SK-N-SH (cell line): Measurements from ENCODE around the gene METRNL. TPM values are rescaled to one million over a fixed set of nuclear protein-coding genes. Genes with fewer than 3 reads are reported as not detected.
A peak's percentile ranks its signal among the peaks of the same experiment; 100 is the strongest.

ENCODE experiments used
- CTCF ChIA-PET: fragments of 300-600, 350-600 bp; formaldehyde crosslinking; extraction: SDS; loops from one replicate; lab custom pipeline; 2021; lab: Yijun Ruan, JAX
- POLR2A ChIA-PET: fragments of 350-600 bp; sonication (Branson Sonifier 250); formaldehyde crosslinking; extraction: SDS; loops from one replicate; lab custom pipeline; 2020; ENCODE audit warnings: antibody characterized with exemption, inconsistent platforms; lab: Yijun Ruan, JAX
- DNase-seq: peaks from one replicate; pipeline ENCODE4 v3.0.0; 2012
- H2AFZ ChIP-seq: fragments of 200-600 bp; sonication (generic); 2 replicates; pipeline ENCODE4 v1.8.1; 2016; ENCODE audit warnings: antibody characterized with exemption, mild to moderate bottlenecking, low read depth
- H3F3A ChIP-seq: fragments of 200-600 bp; sonication (generic); replicated peaks from 2 replicates; pipeline ENCODE3; 2016; ENCODE audit warnings: antibody characterized with exemption, mild to moderate bottlenecking; ENCODE audit not compliant: insufficient read depth
- H3K27ac ChIP-seq, 2 experiments: fragments of 200-500 bp in 1 of 2; fragments of 200-600 bp in 1 of 2; sonication (Bioruptor generic) in 1 of 2; sonication (generic), shearing (Covaris generic) in 1 of 2; 2 replicates each; pipeline versions ENCODE4 v1.5.1 to v1.6.1; 2014 to 2016; ENCODE audit warnings: low read depth in 2 of 2, inconsistent platforms in 1 of 2, low read length in 1 of 2, mild to moderate bottlenecking in 1 of 2, mixed read lengths in 1 of 2
- H3K27me3 ChIP-seq: fragments of 200-600 bp; sonication (generic), shearing (Covaris generic); 2 replicates; pipeline ENCODE4 v1.6.1; 2016; ENCODE audit warnings: mixed run types; ENCODE audit not compliant: insufficient read depth
- H3K36me3 ChIP-seq, 2 experiments: fragments of 200-500 bp in 1 of 2; fragments of 200-600 bp in 1 of 2; sonication (Bioruptor generic) in 1 of 2; sonication (generic) in 1 of 2; replicated peaks in 1 of 2; 2 replicates each; pipeline versions ENCODE3 to v1.5.1; 2014 to 2016; ENCODE audit warnings: low read length in 1 of 2, mild to moderate bottlenecking in 1 of 2; ENCODE audit not compliant: insufficient read depth in 2 of 2, control insufficient read depth in 1 of 2
- H3K4me1 ChIP-seq, 2 experiments: fragments of 200-500 bp in 1 of 2; fragments of 200-600 bp in 1 of 2; sonication (Bioruptor generic) in 1 of 2; sonication (generic), shearing (Covaris generic) in 1 of 2; 2 replicates each; pipeline versions ENCODE4 v1.5.1 to v1.6.1; 2014 to 2016; ENCODE audit warnings: low read depth in 1 of 2, low read length in 1 of 2, mixed run types in 1 of 2; ENCODE audit not compliant: insufficient read depth in 2 of 2, control insufficient read depth in 1 of 2
- H3K4me2 ChIP-seq: fragments of 200-600 bp; sonication (generic), shearing (Covaris generic); 2 replicates; pipeline ENCODE4 v1.6.1; 2017; ENCODE audit warnings: mixed run types
- H3K4me3 ChIP-seq, 2 experiments: fragments of 200-500 bp in 1 of 2; fragments of 200-600 bp in 1 of 2; sonication (Bioruptor generic) in 1 of 2; sonication (generic), shearing (Covaris generic) in 1 of 2; 2 replicates each; pipeline versions ENCODE4 v1.5.1 to v1.8.1; 2014 to 2016; ENCODE audit warnings: low read depth in 2 of 2, inconsistent platforms in 1 of 2, low read length in 1 of 2, mild to moderate bottlenecking in 1 of 2, mixed read lengths in 1 of 2, moderate library complexity in 1 of 2
- H3K79me2 ChIP-seq: fragments of 200-600 bp; sonication (generic); 2 replicates; pipeline ENCODE4 v1.8.1; 2017; ENCODE audit warnings: mild to moderate bottlenecking; ENCODE audit not compliant: insufficient read depth
- H3K9ac ChIP-seq: fragments of 200-600 bp; sonication (generic); 2 replicates; pipeline ENCODE4 v1.6.1; 2017; ENCODE audit warnings: mixed run types
- H3K9me2 ChIP-seq: fragments of 200-600 bp; sonication (generic); 2 replicates; pipeline ENCODE4 v1.6.1; 2017; ENCODE audit warnings: mixed run types
- H3K9me3 ChIP-seq: fragments of 200-600 bp; sonication (generic); 2 replicates; pipeline ENCODE4 v1.6.1; 2017; ENCODE audit warnings: mixed run types, mild to moderate bottlenecking, moderate library complexity
- H4K20me1 ChIP-seq: fragments of 200-600 bp; sonication (generic); 2 replicates; pipeline ENCODE4 v1.6.1; 2017; ENCODE audit warnings: mild to moderate bottlenecking, mixed run types; ENCODE audit not compliant: insufficient read depth
- EP300 ChIP-seq, 2 experiments: IDR thresholded peaks; 2 replicates each; pipeline versions ENCODE4 v1.4.0 to v1.6.1; 2012; ENCODE audit warnings: borderline replicate concordance in 1 of 2, low read depth in 1 of 2, low read length in 1 of 2
- FOSL2 ChIP-seq: IDR thresholded peaks from 2 replicates; pipeline ENCODE4 v1.4.0; 2012; ENCODE audit warnings: low read depth, mild to moderate bottlenecking, moderate library complexity, borderline replicate concordance
- FOXJ3 ChIP-seq: sonication (generic); formaldehyde crosslinking; IDR thresholded peaks from 2 replicates; pipeline ENCODE4 v1.5.1; 2020; ENCODE audit warnings: mild to moderate bottlenecking, missing genetic modification reagents
- GABPA ChIP-seq: IDR thresholded peaks from 2 replicates; pipeline ENCODE4 v1.4.0; 2012; ENCODE audit warnings: low read depth, mild to moderate bottlenecking
- NFIC ChIP-seq: IDR thresholded peaks from 2 replicates; pipeline ENCODE4 v1.4.0; 2012; ENCODE audit warnings: borderline replicate concordance
- RAD21 ChIP-seq: IDR thresholded peaks from 2 replicates; pipeline ENCODE4 v1.6.1; 2012; ENCODE audit warnings: mild to moderate bottlenecking, low read length
- RFX5 ChIP-seq: IDR thresholded peaks from 2 replicates; pipeline ENCODE4 v1.6.1; 2012; ENCODE audit warnings: mild to moderate bottlenecking, improper control_type of control experiment, low read length
- TCF12 ChIP-seq: IDR thresholded peaks from 2 replicates; pipeline ENCODE4 v1.4.0; 2012
- USF2 ChIP-seq: fragments of 150-350 bp; IDR thresholded peaks from 2 replicates; pipeline ENCODE4 v1.6.1; 2017; ENCODE audit warnings: antibody characterized with exemption, low read length, low read depth, borderline replicate concordance
- WGBS: methylation state at CpG from one replicate; pipeline ENCODE4 v1.1.6; 2017; ENCODE audit warnings: low lambda C conversion rate; 5-methylcytosine and 5-hydroxymethylcytosine counted together
- polyA plus RNA-seq, 3 experiments: library from polyadenylated mRNA; depleted of rRNA; stranded (reverse); fragments of >200 nt; gene quantifications; 2 replicates each; pipeline ENCODE4 v1.2.3, GENCODE V29; 2012
- TF ChIP-seq, protein P1 (sequence below): fragments of 150-350 bp; IDR thresholded peaks from 2 replicates; pipeline ENCODE4 v1.6.1; 2016; ENCODE audit warnings: mild to moderate bottlenecking, low read depth, low read length
- TF ChIP-seq, protein P2 (sequence below): fragments of 200-600 bp; sonication (generic); IDR thresholded peaks from 2 replicates; pipeline ENCODE4 v1.6.1; 2017; ENCODE audit warnings: antibody characterized with exemption, mild to moderate bottlenecking, moderate library complexity
- TF ChIP-seq, protein P3 (sequence below): IDR thresholded peaks from 2 replicates; pipeline ENCODE4; 2012

The METRNL gene
- polyA plus RNA-seq, 1 of the 3 experiments (the other 2 are of a cell fraction) = 75.5 TPM

- TF ChIP-seq USF2 = no peak
- TF ChIP-seq EP300 (IDR thresholded peaks at IDR 0.05; ENCODE audit: borderline replicate concordance in 1 of 2, low read depth in 1 of 2, low read length in 1 of 2) = no peak
- TF ChIP-seq, all 33 proteins: peak for 0
Observed at GRCh38 chr17:83098241-83099085, 19.1 kb downstream of the METRNL start (continued).

DNA sequence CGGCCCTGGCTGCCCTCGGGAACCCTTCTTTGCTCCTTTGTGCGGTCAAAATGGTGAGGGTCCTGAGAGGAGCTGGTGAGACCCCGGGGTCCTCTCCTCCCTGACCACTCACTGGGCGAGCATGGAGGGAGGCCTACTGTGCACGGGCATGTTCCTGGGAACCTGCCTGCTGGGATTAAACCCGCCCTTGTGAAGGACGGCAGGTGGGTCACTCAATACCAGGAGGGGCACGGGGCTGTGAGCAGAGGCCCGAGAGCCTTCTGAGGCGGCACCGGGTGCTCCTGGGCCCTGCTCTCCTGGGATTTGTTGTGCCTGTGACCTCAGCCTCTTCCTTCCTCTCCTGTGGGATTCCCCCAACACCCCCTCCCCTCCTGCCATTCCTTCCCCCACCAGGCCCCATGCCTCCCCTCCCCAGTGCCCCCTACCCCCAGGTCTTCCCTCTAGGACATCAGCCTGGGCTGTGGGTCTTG is 19.7 kb downstream of the METRNL start:
- Histone ChIP-seq H3K9ac (0 out of 2 replicates have a peak overlapping the region, but pooled peaks have one; percentile 40), H3K4me3 (no peak overlapping the region), H3K4me2 (peak overlapping the region; percentile 83; the same call in 1 of the 2 replicates), H3K4me1 (peaks cover 20 to 25% of the 10 kb centered on the region in 2 experiments; a peak in 3 of 4 replicates), H3K27me3 (no peaks in the 10 kb centered on the region), H3K36me3 (peaks cover 27 to 28% of the 10 kb centered on the region in 2 experiments), H3F3A (peaks cover 26% of the 10 kb centered on the region), H4K20me1 (peaks cover 36% of the 10 kb centered on the region), H3K79me2 (peaks cover 5% of the 10 kb centered on the region; the same call in 1 of the 2 replicates), H2AFZ (no peak overlapping the region), H3K9me2 (no peaks in the 10 kb centered on the region), H3K27ac (no peak overlapping the region), H3K9me3 (no peaks in the 10 kb centered on the region)
- CTCF ChIA-PET = interaction anchor here (0.6 kb wide), 1 partner anchor 166 kb away, joined by 3 read pairs; no protein-coding TSS in a partner anchor
- POLR2A ChIA-PET = no interaction called here
- no peak for DNase-seq
- TF ChIP-seq, protein P1, sequence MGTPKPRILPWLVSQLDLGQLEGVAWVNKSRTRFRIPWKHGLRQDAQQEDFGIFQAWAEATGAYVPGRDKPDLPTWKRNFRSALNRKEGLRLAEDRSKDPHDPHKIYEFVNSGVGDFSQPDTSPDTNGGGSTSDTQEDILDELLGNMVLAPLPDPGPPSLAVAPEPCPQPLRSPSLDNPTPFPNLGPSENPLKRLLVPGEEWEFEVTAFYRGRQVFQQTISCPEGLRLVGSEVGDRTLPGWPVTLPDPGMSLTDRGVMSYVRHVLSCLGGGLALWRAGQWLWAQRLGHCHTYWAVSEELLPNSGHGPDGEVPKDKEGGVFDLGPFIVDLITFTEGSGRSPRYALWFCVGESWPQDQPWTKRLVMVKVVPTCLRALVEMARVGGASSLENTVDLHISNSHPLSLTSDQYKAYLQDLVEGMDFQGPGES = no peak
- no peak for TF ChIP-seq TCF12
- TF ChIP-seq RFX5 = no peak
- TF ChIP-seq GABPA = no peak
- no peak for TF ChIP-seq FOSL2
- no peak for TF ChIP-seq FOXJ3 (CRISPR knock-in tag)
- TF ChIP-seq RAD21 = no peak
- 95% methylated on average over 6 of the region's 12 CpGs for WGBS

DNA sequence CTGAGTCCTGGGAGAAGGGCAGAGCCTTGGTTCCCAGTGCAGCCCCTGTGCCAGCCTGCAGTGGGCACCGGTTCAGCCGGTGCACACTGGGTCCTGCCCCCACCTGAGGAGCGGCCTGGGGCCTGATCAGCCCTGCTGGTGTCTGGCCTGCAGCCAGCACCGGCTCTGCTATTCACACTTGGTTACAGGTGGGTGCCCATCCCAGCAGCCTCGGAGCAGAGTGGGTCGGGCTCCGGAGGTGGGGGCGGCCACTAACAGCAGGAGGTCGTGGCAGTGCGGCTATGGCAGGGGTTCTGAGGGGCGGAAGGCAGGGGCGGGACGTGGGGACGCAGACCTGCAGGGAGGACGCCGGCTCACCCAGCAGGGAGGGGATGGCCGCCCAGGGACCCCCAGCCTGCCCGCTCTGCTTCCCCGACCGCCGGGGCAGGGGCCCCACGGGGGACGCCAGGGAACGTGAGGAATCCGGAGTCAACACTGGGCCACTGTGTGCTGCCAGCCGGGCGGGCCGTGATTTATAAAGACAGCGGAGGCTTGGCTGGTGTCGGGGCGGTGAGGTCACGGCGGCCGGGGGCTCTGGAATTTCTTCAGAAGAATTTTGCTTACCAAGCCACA is 20.3 kb downstream of the METRNL start:
- CTCF ChIA-PET = no interaction called here
- Histone ChIP-seq H3K4me2 (peak overlapping the region; percentile 83), H2AFZ (peak overlapping the region; percentile 24; the same call in 1 of the 2 replicates), H3K79me2 (no peaks in the 10 kb centered on the region), H3K9me2 (no peaks in the 10 kb centered on the region), H3F3A (peaks cover 26% of the 10 kb centered on the region), H3K27me3 (no peaks in the 10 kb centered on the region), H3K9ac (peak overlapping the region; percentile 40; the same call in 1 of the 2 replicates), H3K4me1 (peaks cover 20 to 31% of the 10 kb centered on the region in 2 experiments; a peak in 3 of 4 replicates), H3K4me3 (peak overlapping the region; percentile 2 to 44; a peak in 2 of 4 replicates), H4K20me1 (peaks cover 33% of the 10 kb centered on the region), H3K27ac (peak overlapping the region in 1 of 2 experiments; percentile 39; a peak in 3 of 4 replicates), H3K9me3 (no peaks in the 10 kb centered on the region), H3K36me3 (peaks cover 22% of the 10 kb centered on the region in 2 experiments)
- TF ChIP-seq, protein P2, sequence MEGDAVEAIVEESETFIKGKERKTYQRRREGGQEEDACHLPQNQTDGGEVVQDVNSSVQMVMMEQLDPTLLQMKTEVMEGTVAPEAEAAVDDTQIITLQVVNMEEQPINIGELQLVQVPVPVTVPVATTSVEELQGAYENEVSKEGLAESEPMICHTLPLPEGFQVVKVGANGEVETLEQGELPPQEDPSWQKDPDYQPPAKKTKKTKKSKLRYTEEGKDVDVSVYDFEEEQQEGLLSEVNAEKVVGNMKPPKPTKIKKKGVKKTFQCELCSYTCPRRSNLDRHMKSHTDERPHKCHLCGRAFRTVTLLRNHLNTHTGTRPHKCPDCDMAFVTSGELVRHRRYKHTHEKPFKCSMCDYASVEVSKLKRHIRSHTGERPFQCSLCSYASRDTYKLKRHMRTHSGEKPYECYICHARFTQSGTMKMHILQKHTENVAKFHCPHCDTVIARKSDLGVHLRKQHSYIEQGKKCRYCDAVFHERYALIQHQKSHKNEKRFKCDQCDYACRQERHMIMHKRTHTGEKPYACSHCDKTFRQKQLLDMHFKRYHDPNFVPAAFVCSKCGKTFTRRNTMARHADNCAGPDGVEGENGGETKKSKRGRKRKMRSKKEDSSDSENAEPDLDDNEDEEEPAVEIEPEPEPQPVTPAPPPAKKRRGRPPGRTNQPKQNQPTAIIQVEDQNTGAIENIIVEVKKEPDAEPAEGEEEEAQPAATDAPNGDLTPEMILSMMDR = 0 out of 2 replicates have a peak, but pooled peaks have one; percentile 16
- no peak for TF ChIP-seq TCF12
- TF ChIP-seq, protein P3, sequence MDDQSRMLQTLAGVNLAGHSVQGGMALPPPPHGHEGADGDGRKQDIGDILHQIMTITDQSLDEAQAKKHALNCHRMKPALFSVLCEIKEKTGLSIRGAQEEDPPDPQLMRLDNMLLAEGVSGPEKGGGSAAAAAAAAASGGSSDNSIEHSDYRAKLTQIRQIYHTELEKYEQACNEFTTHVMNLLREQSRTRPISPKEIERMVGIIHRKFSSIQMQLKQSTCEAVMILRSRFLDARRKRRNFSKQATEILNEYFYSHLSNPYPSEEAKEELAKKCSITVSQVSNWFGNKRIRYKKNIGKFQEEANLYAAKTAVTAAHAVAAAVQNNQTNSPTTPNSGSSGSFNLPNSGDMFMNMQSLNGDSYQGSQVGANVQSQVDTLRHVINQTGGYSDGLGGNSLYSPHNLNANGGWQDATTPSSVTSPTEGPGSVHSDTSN = peak; percentile 54
- 0 out of 2 replicates have a peak, but pooled peaks have one; percentile 4 for TF ChIP-seq NFIC
- POLR2A ChIA-PET = no interaction called here
- DNase-seq = peak; percentile 70
- 43% methylated on average over 29 of the region's 34 CpGs for WGBS
